ENCODE measurements around the gene ABCC1. TPM values are rescaled to one million over a fixed set of nuclear protein-coding genes. Genes with fewer than 3 reads are reported as not detected.

ABCC1 gene
- total RNA-seq (2022; extraction: Qiagen RNA extraction): 90.0 to 112 TPM (median 106 TPM) in 5 replicates

DNA sequence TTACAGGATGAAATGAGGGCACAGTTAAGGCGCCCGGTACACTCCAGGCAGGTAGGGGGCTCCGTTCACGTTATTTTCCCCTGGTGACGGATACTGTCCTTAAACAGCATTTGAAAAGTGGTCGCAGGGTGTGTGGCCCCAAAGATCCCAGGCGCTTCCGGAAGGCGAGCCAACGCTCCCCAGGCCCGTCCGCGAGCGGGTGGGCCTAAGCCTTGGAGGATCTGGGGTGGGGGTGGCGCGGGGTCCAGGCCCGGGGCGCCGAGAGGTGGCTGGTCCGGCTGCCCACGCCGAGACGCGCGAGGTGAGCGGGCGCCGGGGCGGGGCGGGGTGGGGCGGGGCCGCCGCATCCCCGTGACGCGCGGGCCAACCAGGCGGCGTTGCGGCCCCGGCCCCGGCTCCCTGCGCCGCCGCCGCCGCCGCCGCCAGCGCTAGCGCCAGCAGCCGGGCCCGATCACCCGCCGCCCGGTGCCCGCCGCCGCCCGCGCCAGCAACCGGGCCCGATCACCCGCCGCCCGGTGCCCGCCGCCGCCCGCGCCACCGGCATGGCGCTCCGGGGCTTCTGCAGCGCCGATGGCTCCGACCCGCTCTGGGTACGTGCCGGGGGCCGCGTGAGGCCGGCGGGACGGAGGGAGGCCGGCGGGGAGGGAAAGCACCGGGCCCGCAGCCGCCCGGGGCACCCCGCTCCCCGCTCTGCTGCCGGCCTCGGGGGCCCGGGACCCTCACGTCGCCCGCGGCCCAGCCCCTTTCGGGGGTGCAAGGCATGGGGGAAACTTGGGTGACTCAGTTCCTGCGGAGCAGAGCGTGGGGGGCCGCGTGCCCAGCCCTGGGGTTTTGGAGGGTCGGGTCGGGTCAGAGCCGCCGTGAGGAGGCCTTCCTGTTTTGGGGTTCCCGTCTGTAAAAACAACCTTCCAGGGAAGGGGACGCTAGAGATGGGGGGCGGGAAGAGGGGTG lies at the start of gene ABCC1:
Gene ABCC1, plus strand, starts transcription at position 407 of the 951 bp plus-strand sequence. Its CDS starts 136 bp downstream, at position 543.

Other genes starting within 250 kb of the ABCC1 start
- 0.02 to 0.13 TPM (median 0.10 TPM) in 5 replicates for gene MYH11, start 92.6 kb upstream of the ABCC1 start, total RNA-seq (2022; extraction: Qiagen RNA extraction)
- 37.6 to 51.6 TPM (median 41.3 TPM) in 5 replicates for gene CEP20, start 61.0 kb upstream of the ABCC1 start, total RNA-seq (2022; extraction: Qiagen RNA extraction)

Measured in A549 treated with CORT108297 at 1 μM for 4 hours (cell line).